GM21825 (cell line): ENCODE results near the gene MRTFA.
"Not testable (repeated sequence)": the region's sequence is repeated elsewhere in the genome, so short reads cannot be mapped to it uniquely, and the experiment has no call there.

Experiments used
- ATAC-seq: cut with Tn5 transposase; IDR thresholded peaks from one replicate; pipeline ENCODE4 v1.9.1; 2021; ENCODE audit warnings: mild to moderate bottlenecking, moderate library complexity; ENCODE audit not compliant: unreplicated experiment

The MRTFA gene

DNA sequence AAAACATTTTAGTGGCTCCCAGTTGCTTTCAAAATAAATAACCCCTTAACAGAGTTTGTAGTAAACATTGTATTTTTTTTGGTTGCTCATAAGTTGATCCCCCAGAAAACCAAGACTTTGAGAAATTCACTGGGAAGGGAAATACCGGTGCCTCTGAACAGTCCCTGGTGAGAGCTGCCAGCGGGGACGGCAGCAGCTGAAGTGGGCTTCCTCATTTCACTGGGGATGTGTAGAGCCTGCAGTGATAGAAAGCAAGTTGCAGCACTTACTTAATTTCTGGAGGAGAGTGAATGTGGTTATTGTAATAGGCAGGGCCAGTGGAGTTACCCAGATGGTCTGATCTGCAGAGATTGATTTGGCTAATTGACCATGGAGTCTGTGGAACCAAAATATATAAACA, 24.2 kb upstream of the MRTFA start:
- no peak for ATAC-seq

DNA sequence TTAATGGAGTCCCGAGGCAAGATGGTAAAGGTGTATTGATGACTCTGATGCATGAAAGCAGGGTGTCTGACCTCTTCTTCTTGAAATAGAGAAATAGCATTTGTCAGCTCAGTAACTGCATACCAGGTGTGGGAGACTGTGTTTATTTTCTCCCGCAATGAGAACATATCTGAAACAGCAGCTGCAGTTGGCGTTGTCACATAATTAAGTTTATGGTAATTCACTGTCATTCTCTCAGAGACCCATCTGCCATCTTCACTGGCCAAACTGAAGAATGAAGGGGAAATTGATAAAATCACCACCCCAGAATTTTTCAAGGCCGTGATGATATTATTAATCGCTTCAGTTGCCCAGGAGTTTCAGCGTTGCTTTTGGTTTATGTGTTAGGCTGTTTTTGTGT, 22.6 kb upstream of the MRTFA start:
- no peak for ATAC-seq

DNA sequence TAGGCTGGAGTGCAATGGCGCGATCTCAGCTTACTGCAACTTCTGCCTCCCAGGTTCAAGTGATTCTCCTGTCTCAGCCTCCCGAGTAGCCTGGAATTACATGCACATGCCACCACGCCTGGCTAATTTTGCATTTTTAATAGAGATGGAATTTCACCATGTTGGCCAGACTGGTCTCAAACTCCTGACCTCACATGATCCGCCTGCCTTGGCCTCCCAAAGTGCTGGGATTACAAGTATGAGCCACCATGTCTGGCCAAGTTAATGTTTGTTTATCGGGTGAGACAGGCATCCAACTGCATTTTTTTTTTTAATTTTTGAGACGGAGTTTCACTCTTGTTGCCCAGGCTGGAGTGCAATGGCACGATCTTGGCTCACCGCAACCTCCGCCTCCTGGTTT, 20.1 kb upstream of the MRTFA start:
- ATAC-seq: not testable (repeated sequence)

DNA sequence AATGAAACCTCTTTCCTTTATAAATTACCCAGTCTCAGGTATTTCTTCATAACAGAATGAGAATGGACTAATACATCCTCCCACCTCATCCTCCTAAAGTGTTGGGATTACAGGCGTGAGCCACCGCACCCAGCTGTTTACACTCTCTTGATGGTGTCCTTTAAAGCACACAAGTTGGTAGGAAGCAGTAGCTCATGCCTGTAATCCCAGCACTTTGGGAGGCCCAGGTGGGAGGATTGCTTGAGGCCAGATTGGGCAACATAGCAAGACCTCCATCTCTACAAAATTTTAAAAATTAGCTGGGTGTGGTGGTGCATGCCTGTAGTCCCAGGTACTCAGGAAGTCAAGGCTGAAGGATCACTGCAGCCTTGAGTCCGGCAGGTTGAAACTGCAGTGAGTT, 19.4 kb upstream of the MRTFA start:
- ATAC-seq: not testable (repeated sequence)

DNA sequence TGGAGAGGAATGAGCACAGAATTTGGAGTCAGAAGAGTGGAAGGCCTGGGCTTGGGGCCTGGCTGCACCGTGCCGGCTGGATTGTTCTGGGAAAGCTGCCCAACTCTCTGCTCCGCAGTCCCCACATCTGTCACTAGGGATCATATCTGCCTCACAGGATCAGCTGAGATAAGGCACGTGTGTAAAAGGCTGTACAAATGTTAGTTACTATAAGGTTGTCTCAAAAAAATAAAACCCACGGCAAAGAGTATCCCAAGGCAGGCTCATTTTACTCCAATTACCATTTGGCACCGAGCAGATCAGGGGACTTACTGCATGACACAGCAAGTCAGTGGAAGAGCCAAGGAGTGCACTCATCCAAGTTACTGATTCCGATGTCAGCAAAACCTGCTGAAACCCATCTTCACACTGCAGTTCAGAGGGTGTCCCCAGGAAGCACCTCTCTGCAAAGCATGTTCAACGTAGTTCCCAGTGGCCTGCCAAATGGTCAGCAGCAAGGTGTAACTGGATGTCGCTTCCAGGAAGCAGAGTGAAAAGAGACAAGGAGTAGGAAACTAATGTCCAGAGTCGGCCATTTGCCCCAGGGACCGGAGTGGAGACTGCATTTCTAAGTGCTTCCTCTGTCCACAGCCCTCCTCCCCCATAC, 18.1 kb upstream of the MRTFA start:
- ATAC-seq: no peak

DNA sequence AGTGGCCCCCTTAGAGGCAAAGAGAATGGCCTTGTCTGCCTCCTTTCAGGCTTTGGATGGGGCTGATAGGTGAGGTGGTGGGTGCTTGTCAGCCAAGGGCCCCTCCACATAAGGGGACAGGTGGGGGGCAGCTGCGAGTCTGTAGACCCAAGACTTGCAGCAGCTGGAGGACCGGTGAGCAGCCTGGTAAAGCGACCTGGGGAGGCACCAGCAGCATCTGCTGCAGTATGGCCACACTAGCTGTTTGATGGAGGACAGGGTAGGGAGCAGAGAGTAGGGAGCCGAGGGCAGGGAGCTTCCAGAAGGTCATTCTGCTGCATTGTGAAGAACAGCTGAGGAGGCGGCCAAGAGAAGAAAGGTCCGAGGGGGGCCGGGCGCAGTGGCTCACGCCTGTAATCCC, 16.8 kb upstream of the MRTFA start:
- ATAC-seq: no peak

DNA sequence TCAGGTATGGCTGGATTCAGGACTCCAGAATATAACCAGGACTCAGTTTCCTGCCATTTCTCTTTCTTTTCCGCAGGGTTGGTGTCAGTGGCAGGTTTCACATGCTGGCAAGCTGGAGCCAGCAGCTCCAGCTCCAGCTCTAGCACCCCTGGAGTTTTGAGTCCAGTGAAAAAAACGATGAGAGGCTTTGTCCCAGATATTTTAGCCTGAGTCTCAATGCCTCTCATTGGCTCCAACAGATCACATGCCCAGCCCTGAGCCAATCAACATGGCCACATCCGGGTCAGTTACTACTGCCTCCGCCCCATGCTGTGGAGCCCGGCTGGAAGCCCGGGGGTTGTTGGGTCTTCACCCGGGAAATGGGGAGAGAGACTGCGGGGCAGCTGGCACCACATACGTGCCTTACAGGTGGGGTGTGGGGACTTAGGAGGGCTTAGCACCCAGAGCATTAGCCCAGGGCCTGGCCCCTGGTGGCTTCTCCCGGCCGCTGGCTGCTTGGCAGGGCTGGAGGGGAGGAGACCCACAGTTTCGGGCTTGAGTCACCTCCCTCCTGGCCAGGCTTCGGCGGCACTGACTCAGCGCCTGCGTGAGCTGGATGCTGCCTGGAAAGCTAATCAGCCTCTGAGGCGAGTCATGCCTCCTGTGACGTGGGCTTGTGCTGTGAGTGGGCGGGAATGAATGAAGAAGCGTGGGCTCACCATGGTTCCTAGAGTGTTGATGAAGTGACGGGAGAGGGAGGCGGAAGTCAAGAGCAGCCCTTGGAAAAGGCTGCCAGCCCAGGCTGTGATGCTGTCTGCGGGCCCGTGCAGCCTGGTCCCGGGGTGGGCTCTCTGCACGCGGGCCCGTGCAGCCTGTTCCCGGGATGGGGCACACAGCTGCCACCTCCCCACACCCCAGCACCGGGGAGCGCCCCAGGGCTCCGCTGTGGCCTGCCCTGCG, 15.3 kb upstream of the MRTFA start:
- ATAC-seq: peak; percentile 48

DNA sequence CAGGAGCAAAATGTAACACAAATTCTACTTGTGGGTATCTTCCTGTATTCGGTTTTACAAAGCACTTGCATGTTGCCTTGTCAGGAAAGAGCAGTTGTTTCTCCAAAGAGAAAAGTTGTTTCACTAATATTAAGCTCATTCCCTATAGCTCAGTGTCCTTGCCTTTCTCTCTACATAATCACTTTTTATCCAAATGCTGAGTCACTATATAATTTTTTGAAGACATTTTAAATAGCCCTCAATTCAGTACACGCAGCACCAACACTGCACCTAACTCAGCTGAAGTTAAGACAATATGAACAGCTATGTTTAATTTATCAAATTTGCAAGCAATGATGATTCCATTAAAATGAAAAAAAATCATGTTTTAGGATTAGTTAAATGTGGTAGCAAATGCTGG, 14.5 kb upstream of the MRTFA start:
- ATAC-seq: no peak

DNA sequence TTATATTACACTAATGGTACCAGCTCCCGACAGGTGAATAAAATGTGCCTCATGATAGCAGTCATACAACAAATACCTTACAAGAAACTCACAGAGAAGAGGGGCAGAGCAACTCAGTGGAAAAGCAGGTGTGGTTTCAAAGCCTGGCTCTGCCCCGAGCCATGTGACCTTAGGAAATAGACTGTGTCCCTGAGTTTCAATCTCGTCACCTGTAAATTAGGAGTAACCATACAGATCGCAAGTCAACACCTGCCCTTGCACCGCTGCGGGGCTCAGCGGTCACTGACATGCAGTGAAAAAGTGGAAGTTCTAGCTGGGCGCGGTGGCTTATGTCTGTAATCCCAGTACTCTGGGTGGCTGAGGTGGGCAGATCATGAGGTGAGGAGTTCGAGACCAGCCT, 11.9 kb upstream of the MRTFA start:
- no peak for ATAC-seq

DNA sequence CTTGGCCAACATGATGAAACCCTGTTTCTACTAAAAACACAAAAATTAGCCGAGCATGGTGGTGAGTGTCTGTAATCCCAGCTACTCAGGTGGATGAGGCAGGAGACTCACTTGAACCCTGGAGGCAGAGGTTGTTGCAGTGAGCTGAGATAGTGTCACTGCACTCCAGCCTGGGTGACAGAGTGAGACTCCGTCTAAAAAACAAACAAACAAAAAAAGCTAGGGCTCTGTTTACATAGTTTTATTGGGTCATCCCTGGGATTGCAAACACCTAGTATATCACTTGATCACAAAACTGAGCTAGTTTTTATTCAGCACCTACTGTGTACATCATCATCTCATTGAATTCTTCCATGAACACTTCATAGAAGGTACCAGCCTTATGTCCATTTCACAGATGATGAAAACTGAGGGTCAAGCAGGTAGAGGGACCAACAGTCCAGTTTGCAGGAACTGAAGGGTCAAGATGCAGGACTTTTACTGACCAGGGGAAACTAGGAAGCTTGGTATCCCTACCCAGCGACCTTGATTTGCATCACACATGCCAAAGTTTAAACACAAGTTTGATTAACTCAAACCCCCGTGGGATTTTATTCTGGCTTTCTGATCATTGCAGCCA, 9.2 kb upstream of the MRTFA start:
- ATAC-seq: no peak

DNA sequence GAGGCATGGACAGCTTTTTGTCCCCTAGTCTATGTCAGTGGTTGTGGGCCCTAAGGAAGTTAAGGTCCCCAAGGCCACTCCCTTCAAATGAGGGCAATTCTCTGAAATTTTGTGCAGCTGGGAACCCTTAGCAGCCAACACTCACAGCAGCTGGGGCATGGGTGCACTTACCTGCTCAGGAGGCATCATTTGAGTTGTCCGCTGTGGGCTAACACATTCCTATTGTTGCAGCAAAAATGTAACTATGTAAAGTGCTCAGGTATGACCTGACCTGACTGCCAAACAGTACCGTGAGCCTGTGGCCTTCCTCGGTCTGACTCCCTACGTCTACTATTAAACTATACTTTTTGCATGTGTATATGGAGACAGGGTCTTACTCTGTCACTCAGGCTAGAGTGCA, 5.8 kb upstream of the MRTFA start:
- no peak for ATAC-seq

DNA sequence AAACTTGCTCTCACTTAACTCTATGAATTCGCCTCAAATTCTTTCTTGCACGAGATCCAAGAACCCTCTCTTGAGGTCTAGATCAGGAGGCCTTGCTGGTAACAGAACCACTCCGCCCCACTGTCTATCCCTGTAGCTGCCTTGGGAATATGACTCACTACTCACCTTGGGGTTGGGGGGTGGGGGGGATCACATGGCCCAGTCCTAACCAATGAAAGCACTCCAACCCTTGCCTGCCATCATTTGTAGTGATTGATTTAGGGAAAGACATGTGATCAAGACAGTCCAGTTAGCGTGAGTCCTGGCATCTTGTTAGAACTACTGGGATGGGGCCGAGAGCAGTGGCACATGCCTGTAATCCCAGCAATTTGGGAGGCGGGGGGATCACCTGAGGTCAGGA, 4.8 kb upstream of the MRTFA start:
- ATAC-seq: no peak

DNA sequence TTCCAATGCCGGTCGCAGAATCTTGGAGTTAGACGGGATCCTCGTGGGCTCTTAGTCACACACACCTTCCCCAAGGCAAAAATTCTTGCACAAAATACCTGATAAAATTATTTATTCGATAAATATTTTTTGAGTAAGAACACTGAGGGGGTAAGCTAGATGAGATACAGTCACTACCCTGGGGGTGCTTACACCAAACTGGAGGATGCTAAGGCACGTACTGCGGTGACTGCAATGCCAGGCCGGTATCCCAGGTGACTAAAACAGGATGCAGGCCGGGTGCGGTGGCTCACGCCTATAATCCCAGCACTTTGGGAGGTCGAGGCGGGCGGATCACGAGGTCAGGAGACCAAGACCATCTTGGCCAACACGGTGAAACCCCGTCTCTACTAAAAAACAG, 1.7 kb upstream of the MRTFA start:
- ATAC-seq: no peak

DNA sequence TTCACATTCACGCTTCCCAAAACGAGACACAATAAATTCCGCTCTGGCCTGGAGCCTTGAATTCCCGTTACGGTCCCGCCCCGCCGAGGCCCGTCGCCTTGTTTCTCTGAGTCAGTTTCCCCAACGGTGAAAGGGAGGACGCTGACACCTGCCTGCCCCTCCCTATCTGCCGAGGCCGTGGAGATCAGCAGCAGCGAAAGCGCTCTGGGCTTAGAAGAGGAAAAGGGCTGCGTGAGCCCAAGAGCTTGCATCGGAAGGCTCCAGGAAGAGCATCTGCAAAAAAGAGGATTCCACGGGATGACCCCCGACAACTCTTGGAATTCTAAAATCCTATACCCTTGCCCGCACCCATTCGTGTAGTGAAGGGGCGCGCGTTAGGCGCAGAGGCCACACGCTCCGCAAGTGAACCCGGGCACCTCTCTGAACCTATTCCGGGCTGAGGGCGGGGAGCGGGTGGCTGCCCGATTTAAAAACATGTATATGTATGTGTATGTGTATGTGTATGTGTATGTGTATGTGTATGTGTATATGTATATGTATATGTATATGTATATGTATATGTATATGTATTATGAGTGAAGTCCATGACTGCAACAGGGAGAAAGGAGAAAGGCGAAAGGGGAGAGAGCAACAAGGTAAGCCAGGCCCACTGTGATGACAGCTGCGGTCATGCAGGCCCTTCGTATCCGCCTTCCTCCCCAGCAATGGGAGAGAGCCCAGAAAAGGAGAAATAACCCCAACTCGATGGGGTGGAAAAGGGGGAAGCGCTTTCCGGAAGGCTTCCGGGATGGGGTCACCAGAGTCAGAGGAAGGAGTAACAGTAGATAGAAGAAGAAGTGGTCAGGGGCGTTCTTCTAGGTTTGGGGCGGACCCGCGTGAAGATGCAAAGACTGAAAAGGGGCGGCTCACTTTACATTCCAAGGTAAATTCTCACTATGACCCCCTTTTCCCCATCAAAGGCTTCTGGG, 948 bp upstream of the MRTFA start:
- ATAC-seq: peak; percentile 15

DNA sequence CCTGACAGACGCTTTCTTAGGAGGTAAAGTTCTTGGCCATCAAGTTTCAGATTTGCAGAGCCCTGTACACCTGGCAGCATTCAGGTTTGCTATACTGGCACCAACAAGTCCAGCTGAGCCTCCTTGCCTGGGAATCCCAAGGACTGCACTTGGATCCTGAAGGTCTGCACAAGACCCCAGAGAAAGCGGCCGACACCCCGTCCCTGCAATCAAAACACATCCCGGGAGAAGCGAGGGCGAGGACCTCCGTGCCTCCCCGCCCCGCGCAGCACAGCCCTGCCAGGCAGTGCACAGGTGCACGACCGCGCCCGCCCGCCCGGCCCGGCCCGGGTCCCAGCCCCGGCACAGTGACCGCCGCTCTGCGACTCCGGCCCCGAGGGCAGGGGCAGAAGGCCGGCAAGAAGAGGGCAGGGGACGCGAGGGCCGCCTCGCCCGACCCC, 559 bp downstream of the MRTFA start:
- peak; percentile 11 for ATAC-seq

DNA sequence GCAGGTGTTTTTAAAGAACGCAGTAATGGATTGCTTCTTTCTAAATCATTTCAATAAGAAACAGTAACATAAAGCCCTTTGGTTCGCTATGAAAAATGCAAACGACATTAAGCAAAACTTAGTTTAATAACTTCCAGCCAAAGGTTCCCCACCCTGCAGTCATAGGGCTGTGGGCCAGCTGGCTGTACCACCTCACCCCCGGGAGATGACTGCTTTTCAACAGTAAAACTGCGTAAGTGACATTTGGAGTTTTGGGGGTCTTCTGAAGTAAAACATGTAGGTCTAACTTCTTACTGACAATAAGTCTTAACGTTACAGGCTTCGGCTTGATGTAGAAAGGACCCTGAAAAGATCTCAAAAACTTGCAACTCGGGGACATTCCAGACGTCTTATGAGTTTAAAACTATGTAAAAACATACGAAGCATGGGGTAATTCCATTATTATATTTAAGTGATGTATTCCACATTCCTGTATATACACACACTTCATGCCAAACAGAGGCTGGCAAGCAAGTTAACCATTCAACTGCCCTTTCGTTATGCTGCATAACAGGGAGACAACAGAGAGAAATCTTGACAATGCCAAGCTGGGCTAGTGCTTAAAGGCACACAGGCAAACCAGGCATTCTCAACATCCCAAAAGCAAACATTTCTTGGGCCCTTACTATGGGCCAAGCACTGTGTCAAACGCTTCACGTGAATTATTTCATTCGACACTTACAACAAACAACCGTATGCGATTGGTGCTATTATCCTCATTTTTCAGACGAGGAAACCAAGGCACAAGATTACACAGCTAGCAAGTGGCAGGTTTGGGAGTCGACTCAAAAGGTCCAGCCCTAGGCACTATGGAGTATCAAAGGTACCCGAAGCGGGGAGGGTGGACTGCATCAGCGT, 1.2 kb downstream of the MRTFA start:
- no peak for ATAC-seq

DNA sequence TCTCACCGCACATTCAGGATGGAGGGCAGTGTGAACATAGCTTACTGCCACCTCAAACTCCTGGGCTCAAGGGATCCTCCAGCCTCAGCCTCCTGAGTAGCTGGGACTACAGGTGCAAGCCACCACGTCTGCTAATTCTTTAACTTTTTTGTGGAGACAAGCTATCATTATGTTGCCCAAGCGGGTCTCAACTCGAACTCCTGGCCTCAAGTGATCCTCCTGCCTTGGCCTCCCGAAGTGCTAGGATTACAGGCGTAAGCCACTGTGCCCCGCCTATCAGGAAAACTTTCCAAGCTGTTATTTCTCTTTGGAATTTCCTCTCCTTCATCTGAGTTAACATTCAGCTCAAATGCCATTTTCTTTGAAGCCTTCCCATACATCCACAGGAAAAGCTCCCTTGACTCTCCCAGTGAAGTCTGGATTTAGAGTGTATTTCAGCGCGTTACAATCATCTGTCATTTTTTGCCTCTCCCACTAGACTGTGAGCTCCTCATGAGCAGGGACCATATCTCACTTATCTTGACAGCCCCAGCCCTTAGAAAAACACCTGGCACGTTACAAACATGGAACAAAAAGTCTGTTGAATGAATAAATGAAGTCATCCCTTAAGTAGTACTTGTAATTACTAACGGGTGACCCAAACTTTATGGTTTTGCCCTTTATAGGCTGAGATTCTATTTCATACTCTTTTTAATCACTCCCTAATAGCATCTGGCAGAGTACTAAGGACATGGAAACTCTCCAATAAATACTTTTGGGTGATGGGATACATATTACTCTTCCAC, 2.2 kb downstream of the MRTFA start:
- no peak for ATAC-seq

DNA sequence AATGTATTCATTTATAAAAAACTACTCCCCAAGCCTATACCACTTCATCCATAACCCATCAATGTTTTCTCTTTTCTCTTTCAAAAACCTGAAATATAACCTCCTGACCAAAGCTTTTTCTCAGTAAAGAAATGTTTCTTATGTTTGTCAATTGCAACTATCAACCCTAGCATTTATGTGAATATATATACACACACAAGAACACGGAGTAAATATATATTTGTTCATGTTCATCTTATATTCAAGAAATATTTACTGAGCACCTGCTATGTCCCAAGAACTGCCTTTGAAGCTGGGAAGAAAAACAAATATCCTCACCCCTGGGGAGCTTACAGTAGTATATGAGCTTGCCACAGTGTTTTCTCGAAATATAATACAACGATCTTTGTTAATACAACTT, 3.5 kb downstream of the MRTFA start:
- ATAC-seq: no peak

DNA sequence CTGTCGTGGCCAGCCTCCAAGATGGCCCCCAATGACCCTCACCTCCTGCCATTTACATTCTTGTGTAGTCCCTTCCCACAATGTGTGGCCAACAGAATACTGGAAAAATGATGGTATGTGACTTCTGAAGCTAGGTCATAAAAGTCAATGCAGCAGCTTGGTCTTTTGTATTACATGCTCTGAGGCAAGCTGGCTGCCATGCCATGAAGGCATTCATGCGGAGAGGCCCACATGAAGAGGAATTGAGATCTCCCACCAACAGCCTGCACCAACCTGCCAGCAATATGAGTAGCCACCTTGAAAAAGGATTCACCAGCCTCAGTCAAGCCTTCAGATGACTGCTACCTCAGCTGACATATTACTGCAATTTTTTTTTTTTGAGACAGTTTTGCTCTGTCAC, 4.6 kb downstream of the MRTFA start:
- ATAC-seq: no peak
